ENCODE data around the gene OGFOD3. TPM values are rescaled to one million over a fixed set of nuclear protein-coding genes. Genes with fewer than 3 reads are reported as not detected.

The OGFOD3 gene
- total RNA-seq, 5 donors from 2014 or later (not counting 1 experiment from before 2014, with no cell fraction given), result 22.0 to 32.2 (median 29.2) TPM

DNA sequence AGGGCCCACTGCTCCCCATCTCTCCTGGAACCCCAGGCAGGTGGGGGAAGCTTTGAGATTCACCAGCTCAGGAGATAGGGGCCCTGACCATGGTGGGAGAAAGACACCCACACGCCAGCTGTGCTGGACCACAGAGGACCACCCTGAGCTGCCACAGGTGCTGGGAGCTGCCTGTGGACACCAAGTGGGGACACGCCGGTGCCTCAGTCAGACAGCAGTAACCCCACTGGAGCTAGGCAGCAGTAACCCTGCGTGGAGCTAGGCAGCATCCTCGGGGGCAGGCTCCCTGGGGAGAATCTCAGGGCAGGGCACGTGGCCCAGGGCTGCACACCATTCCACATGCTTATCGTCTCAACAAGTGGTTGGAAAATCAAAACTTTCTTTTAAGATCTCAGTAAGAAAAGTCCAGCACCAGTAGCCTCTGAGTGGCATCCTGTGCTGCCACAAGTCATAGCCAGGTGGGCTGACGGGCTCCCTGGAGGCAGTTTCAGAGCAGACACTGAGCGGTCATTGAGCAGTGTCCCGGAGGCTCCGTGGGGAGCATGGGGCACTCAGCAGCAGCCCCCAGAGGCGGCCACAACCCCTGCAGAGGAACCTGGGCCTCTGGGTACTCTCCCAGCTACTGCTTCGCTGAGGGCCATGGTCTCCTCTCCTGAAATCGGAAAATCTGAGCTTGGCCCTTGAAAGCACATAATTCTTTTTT, 8.2 kb downstream of the OGFOD3 start:
- H3K4me1 Mint-ChIP-seq, result peaks cover 8 to 15% (median 10%) of the 10 kb centered on the region in 3 donors
- DNase-seq (no peak), ATAC-seq (replicated peaks in 1 of 4) (no peak)
- Histone ChIP-seq H3K9me3 (no peaks in the 10 kb centered on the region), H3K4me1 (ENCODE audit: control insufficient read depth in 1 of 2, extremely low read depth in 1 of 2, insufficient read depth in 2 of 2, low read length in 2 of 2) (peaks cover 0 to 12% of the 10 kb centered on the region in 2 experiments), H3K4me3 (ENCODE audit: control insufficient read depth in 1 of 2, extremely low read depth in 1 of 2, low read length in 1 of 2) (no peak overlapping the region), H3K36me3 (ENCODE audit: control insufficient read depth in 2 of 2, extremely low read depth in 1 of 2, insufficient read depth in 1 of 2, low read length in 1 of 2) (peaks cover 6 to 18% of the 10 kb centered on the region in 2 donors), H3K27me3 (replicated peaks in 1 of 2; ENCODE audit: control insufficient read depth in 2 of 2, extremely low read depth in 1 of 2, insufficient read depth in 2 of 2, low read length in 1 of 2) (no peaks in the 10 kb centered on the region), H3K27ac (ENCODE audit: low read length) (no peak overlapping the region)
- H3K36me3 Mint-ChIP-seq, result peaks cover 25% of the 10 kb centered on the region
- no peak overlapping the region for H3K27ac Mint-ChIP-seq
- H3K27me3 Mint-ChIP-seq, result no peaks in the 10 kb centered on the region
- H3K9me3 Mint-ChIP-seq, result no peaks in the 10 kb centered on the region
- POLR2A ChIA-PET, result no interaction called here
- no peak overlapping the region for H3K4me3 Mint-ChIP-seq
- WGBS (ENCODE audit: insufficient coverage), result 88% methylated on average over 12 of the region's 14 CpGs
- CTCF ChIA-PET, result no interaction called here

DNA sequence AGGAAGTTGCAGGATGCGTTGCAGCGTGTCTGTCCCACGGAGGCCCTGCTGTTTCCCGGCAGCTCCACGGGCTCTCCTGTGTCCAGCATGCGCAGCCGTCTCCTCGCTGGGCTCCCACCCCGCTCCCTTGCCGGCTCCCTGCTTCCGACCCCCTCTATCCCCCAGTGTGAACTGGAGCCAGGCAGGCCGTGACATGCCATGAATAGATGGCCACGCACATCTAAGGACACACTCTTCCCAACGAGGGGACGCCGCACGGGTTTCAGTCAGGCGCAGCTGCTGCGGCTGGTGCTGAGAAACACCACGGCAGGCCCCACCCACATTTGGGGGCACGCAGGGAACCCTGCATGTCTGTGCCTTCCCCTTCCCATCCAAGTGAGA, 9.5 kb downstream of the OGFOD3 start:
- POLR2A ChIA-PET, result no interaction called here
- Histone ChIP-seq H3K4me3 (ENCODE audit: control insufficient read depth in 1 of 2, extremely low read depth in 1 of 2, low read length in 1 of 2) (no peak overlapping the region), H3K4me1 (ENCODE audit: control insufficient read depth in 1 of 2, extremely low read depth in 1 of 2, insufficient read depth in 2 of 2, low read length in 2 of 2) (peaks cover 0 to under 1% of the 10 kb centered on the region in 2 experiments), H3K27me3 (replicated peaks in 1 of 2; ENCODE audit: control insufficient read depth in 2 of 2, extremely low read depth in 1 of 2, insufficient read depth in 2 of 2, low read length in 1 of 2) (no peaks in the 10 kb centered on the region), H3K27ac (ENCODE audit: low read length) (no peak overlapping the region), H3K9me3 (no peaks in the 10 kb centered on the region), H3K36me3 (ENCODE audit: control insufficient read depth in 2 of 2, extremely low read depth in 1 of 2, insufficient read depth in 1 of 2, low read length in 1 of 2) (peaks cover 13 to 16% of the 10 kb centered on the region in 2 donors)
- peaks cover 24% of the 10 kb centered on the region for H3K36me3 Mint-ChIP-seq
- H3K4me3 Mint-ChIP-seq, result no peak overlapping the region
- ATAC-seq (replicated peaks in 1 of 4) (no peak), DNase-seq (no peak)
- no peak overlapping the region for H3K27ac Mint-ChIP-seq
- 95% methylated on average over 17 of the region's 21 CpGs for WGBS (ENCODE audit: insufficient coverage)
- CTCF ChIA-PET, result no interaction called here
- H3K9me3 Mint-ChIP-seq, result no peaks in the 10 kb centered on the region
- H3K4me1 Mint-ChIP-seq, result peaks cover 0 to 4% (median 0%) of the 10 kb centered on the region in 3 donors
- H3K27me3 Mint-ChIP-seq, result no peaks in the 10 kb centered on the region

DNA sequence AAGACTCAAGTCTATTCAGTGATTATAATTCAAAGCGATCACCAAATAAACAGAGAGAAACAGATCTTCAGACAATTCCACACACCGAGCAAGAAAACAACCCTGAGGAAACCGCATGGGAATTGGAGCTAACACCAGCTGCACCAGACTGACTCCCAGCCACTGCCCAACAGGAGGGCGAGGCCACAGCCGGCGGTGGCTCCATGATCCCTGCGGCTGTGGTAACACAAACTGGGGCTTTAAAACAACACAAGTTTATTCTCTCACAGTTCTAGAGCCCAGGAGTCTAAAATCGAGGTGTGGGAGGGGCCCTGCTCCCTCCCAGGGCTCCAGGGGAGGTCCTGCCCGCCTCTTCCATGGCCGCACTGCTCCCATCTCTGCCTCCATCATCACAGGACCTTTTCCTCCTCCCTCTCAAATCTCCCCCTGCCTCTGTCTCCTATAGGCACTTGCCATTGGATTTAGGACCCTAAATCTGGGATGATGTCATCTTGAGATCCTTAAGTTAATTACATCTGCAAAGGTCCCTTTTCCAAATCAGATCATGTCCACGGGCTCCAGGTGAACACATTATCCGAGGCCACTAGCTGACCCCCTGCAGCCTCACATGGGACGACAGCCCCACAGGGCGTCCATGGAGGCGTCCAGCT, 10.0 kb downstream of the OGFOD3 start:
- Mint-ChIP-seq H3K36me3 (peaks cover 27% of the 10 kb centered on the region), H3K27me3 (no peaks in the 10 kb centered on the region), H3K27ac (no peak overlapping the region), H3K9me3 (no peaks in the 10 kb centered on the region), H3K4me3 (no peak overlapping the region), H3K4me1 (peaks cover 0 to 4% (median 0%) of the 10 kb centered on the region in 3 donors)
- POLR2A ChIA-PET, result no interaction called here
- peaks cover 15 to 20% of the 10 kb centered on the region in 2 donors for H3K36me3 ChIP-seq (ENCODE audit: control insufficient read depth in 2 of 2, extremely low read depth in 1 of 2, insufficient read depth in 1 of 2, low read length in 1 of 2)
- H3K9me3 ChIP-seq, result no peaks in the 10 kb centered on the region
- no peaks in the 10 kb centered on the region for H3K4me1 ChIP-seq (ENCODE audit: control insufficient read depth in 1 of 2, extremely low read depth in 1 of 2, insufficient read depth in 2 of 2, low read length in 2 of 2)
- H3K27me3 ChIP-seq (replicated peaks in 1 of 2; ENCODE audit: control insufficient read depth in 2 of 2, extremely low read depth in 1 of 2, insufficient read depth in 2 of 2, low read length in 1 of 2), result no peaks in the 10 kb centered on the region
- ATAC-seq (replicated peaks in 1 of 4) (no peak), DNase-seq (no peak)
- 97% methylated on average over 8 of the region's 15 CpGs for WGBS (ENCODE audit: insufficient coverage)
- no peak overlapping the region for H3K27ac ChIP-seq (ENCODE audit: low read length)
- CTCF ChIA-PET, result no interaction called here
- no peak overlapping the region for H3K4me3 ChIP-seq (ENCODE audit: control insufficient read depth in 1 of 2, extremely low read depth in 1 of 2, low read length in 1 of 2)

DNA sequence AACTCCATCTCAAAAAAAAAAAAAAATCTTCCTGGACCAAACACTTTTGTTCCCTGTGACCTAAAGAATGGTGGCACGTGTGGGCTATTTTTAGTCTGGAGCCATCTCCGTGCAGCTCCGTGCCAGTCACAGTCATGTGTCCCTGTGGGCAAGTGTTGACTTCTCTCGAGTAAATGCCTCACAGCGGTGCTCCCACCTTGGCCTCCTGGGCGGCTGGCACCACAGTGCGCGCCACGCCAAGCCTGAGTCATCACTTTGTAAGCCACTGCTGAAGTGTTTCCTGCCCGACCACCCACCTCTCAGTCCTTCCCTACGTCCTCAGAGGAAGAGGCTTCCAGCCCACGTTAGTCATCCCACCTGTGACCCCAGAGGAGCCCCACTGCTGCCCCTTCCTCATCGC, 11.1 kb downstream of the OGFOD3 start:
- ChIA-PET CTCF (no interaction called here), POLR2A (interaction anchor here in 1 of 2 donors (0.6 kb wide), 1 partner anchor 1403 kb away, joined by 5 read pairs; no protein-coding TSS in a partner anchor)
- Histone ChIP-seq H3K27ac (ENCODE audit: low read length) (no peak overlapping the region), H3K4me3 (ENCODE audit: control insufficient read depth in 1 of 2, extremely low read depth in 1 of 2, low read length in 1 of 2) (no peak overlapping the region), H3K27me3 (replicated peaks in 1 of 2; ENCODE audit: control insufficient read depth in 2 of 2, extremely low read depth in 1 of 2, insufficient read depth in 2 of 2, low read length in 1 of 2) (no peaks in the 10 kb centered on the region), H3K9me3 (no peaks in the 10 kb centered on the region), H3K36me3 (ENCODE audit: control insufficient read depth in 2 of 2, extremely low read depth in 1 of 2, insufficient read depth in 1 of 2, low read length in 1 of 2) (peaks cover 12 to 17% of the 10 kb centered on the region in 2 donors), H3K4me1 (ENCODE audit: control insufficient read depth in 1 of 2, extremely low read depth in 1 of 2, insufficient read depth in 2 of 2, low read length in 2 of 2) (no peaks in the 10 kb centered on the region)
- DNase-seq (no peak), ATAC-seq (replicated peaks in 1 of 4) (no peak)
- H3K9me3 Mint-ChIP-seq, result no peaks in the 10 kb centered on the region
- peaks cover 0 to 4% (median 0%) of the 10 kb centered on the region in 3 donors for H3K4me1 Mint-ChIP-seq
- no peak overlapping the region for H3K27ac Mint-ChIP-seq
- no peaks in the 10 kb centered on the region for H3K27me3 Mint-ChIP-seq
- H3K36me3 Mint-ChIP-seq, result peaks cover 29% of the 10 kb centered on the region
- 60% methylated on average over 8 of the region's 13 CpGs for WGBS (ENCODE audit: insufficient coverage)
- no peak overlapping the region for H3K4me3 Mint-ChIP-seq

DNA sequence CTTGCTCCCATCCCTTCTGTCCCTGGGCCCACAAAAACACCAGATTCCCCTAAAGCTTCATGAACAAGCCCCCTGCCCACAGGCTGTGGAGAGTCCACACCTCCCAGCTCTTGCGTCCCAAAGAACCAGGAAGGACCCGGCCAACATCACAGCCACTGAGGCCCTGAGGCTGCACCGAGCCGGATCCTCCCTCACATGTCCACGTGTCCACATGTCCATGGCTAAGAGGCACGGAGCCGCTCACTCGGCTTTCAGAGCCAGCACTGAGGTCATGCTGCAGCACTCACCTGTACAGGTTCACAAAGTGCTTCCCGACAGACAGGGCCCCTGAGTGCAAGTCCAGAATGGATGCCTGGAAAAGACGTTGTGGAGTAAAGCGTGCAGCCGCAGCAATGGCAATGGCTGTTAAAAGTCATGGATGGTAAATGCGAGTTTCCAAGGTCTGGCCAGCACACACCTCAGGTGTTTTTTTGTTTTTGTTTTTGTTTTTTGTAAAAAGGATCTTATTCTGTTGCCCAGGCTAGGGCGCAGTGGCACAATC, 12.2 kb downstream of the OGFOD3 start:
- Histone ChIP-seq H3K27ac (ENCODE audit: low read length) (no peak overlapping the region), H3K4me1 (ENCODE audit: control insufficient read depth in 1 of 2, extremely low read depth in 1 of 2, insufficient read depth in 2 of 2, low read length in 2 of 2) (peaks cover 0 to 8% of the 10 kb centered on the region in 2 experiments), H3K9me3 (no peaks in the 10 kb centered on the region), H3K4me3 (ENCODE audit: control insufficient read depth in 1 of 2, extremely low read depth in 1 of 2, low read length in 1 of 2) (no peak overlapping the region), H3K27me3 (replicated peaks in 1 of 2; ENCODE audit: control insufficient read depth in 2 of 2, extremely low read depth in 1 of 2, insufficient read depth in 2 of 2, low read length in 1 of 2) (no peaks in the 10 kb centered on the region), H3K36me3 (ENCODE audit: control insufficient read depth in 2 of 2, extremely low read depth in 1 of 2, insufficient read depth in 1 of 2, low read length in 1 of 2) (peaks cover 12 to 17% of the 10 kb centered on the region in 2 donors)
- H3K27ac Mint-ChIP-seq, result no peak overlapping the region
- ATAC-seq (replicated peaks in 1 of 4) (no peak), DNase-seq (no peak)
- H3K4me3 Mint-ChIP-seq, result no peak overlapping the region
- H3K4me1 Mint-ChIP-seq, result peaks cover 6 to 10% (median 7%) of the 10 kb centered on the region in 3 donors
- ChIA-PET CTCF (no interaction called here), POLR2A (no interaction called here)
- WGBS (ENCODE audit: insufficient coverage), result 96% methylated on average over 11 of the region's 14 CpGs
- no peaks in the 10 kb centered on the region for H3K27me3 Mint-ChIP-seq
- H3K36me3 Mint-ChIP-seq, result peaks cover 29% of the 10 kb centered on the region
- H3K9me3 Mint-ChIP-seq, result no peaks in the 10 kb centered on the region

- H3K27me3 ChIP-seq (replicated peaks in 1 of 2; ENCODE audit: control insufficient read depth in 2 of 2, extremely low read depth in 1 of 2, insufficient read depth in 2 of 2, low read length in 1 of 2), result no peaks in the 10 kb centered on the region
- Mint-ChIP-seq H3K27me3 (no peaks in the 10 kb centered on the region), H3K27ac (no peak overlapping the region), H3K36me3 (peaks cover 29% of the 10 kb centered on the region), H3K9me3 (no peaks in the 10 kb centered on the region), H3K4me1 (peaks cover 15 to 20% (median 16%) of the 10 kb centered on the region in 3 donors), H3K4me3 (no peak overlapping the region)
- DNase-seq (no peak), ATAC-seq (replicated peaks in 1 of 4) (no peak)
- H3K27ac ChIP-seq (ENCODE audit: low read length), result no peak overlapping the region
- peaks cover 12 to 14% of the 10 kb centered on the region in 2 donors for H3K36me3 ChIP-seq (ENCODE audit: control insufficient read depth in 2 of 2, extremely low read depth in 1 of 2, insufficient read depth in 1 of 2, low read length in 1 of 2)
- H3K9me3 ChIP-seq, result no peaks in the 10 kb centered on the region
- ChIA-PET POLR2A (no interaction called here), CTCF (no interaction called here)
- no peak overlapping the region for H3K4me3 ChIP-seq (ENCODE audit: control insufficient read depth in 1 of 2, extremely low read depth in 1 of 2, low read length in 1 of 2)
- peaks cover 0 to 17% of the 10 kb centered on the region in 2 experiments for H3K4me1 ChIP-seq (ENCODE audit: control insufficient read depth in 1 of 2, extremely low read depth in 1 of 2, insufficient read depth in 2 of 2, low read length in 2 of 2)
- 98% methylated on average over 8 of the region's 14 CpGs for WGBS (ENCODE audit: insufficient coverage)
These were observed 13.3 kb downstream of the OGFOD3 start for GRCh38 chr17:82405051-82405450.

Measured in T-cell (primary cell).